Measurements from ENCODE around the gene AHDC1. TPM values are rescaled to one million over a fixed set of nuclear protein-coding genes. Genes with fewer than 3 reads are reported as not detected.
A peak's percentile ranks its signal among the peaks of the same experiment; 100 is the strongest.

Gene AHDC1
- 10 to 100 TPM; 27.1 to 83.7 TPM for total RNA-seq

- TF ChIP-seq POLR2A (IDR thresholded peaks at IDR 0.05) (peak; percentile 95), POLR2AphosphoS5 (IDR thresholded peaks at IDR 0.05) (peak; percentile 89), CTCF (IDR thresholded peaks at IDR 0.05) (peak; percentile 19 to 61 (median 48))
- peak within 1 kb of the TSS; percentile 76 to 90 for H3K4me3 ChIP-seq
- peak; percentile 94 for DNase-seq (ENCODE audit: low spot score)
- H3K27me3 ChIP-seq (replicated peaks; ENCODE audit: insufficient read depth) = no peaks in the 10 kb centered on the region
- H3K36me3 ChIP-seq = no peaks in the 10 kb centered on the region
- WGBS = under 1% methylated on average over 61 of the region's 74 CpGs
- H3K9me3 ChIP-seq = no peaks in the 10 kb centered on the region
- intact Hi-C loops (cut with DNase I) = loop anchor here (2.0 to 5.0 kb wide), 5 partner anchors 35 to 302 kb away; partner anchors contain the start of gene WASF2
- peaks cover 9% of the 10 kb centered on the region for H3K4me1 ChIP-seq (replicated peaks)
- H3K27ac ChIP-seq = peak within 1 kb of the TSS; percentile 93 to 96
These were observed at the start of gene AHDC1 for GRCh38 chr1:27603681-27604578. AHDC1 (minus strand) TSS chr1:27604144; CDS start chr1:27552115, 52,029 bp downstream.

- intact Hi-C loops (cut with DNase I) = no loop called here
- WGBS = 91% methylated on average over 5 of the region's 5 CpGs
- Histone ChIP-seq H3K9me3 (no peaks in the 10 kb centered on the region), H3K27ac (no peak overlapping the region), H3K4me3 (no peak overlapping the region), H3K36me3 (no peaks in the 10 kb centered on the region), H3K4me1 (replicated peaks) (no peaks in the 10 kb centered on the region), H3K27me3 (replicated peaks; ENCODE audit: insufficient read depth) (no peaks in the 10 kb centered on the region)
- DNase-seq (ENCODE audit: low spot score) = no peak
- no peak for TF ChIP-seq POLR2AphosphoS5 (IDR thresholded peaks at IDR 0.05)
- TF ChIP-seq CTCF (IDR thresholded peaks at IDR 0.05) = no peak
- no peak for TF ChIP-seq POLR2A (IDR thresholded peaks at IDR 0.05)
These were observed 48.3 kb upstream of the AHDC1 start for GRCh38 chr1:27652111-27652864.

- intact Hi-C loops (cut with DNase I) = no loop called here
These were observed 46.7 kb upstream of the AHDC1 start for GRCh38 chr1:27650539-27651175.

GRCh38 chr1:27650171-27650538 is 46.2 kb upstream of the AHDC1 start:
- Histone ChIP-seq H3K27me3 (replicated peaks; ENCODE audit: insufficient read depth) (no peaks in the 10 kb centered on the region), H3K4me1 (replicated peaks) (no peaks in the 10 kb centered on the region), H3K4me3 (no peak overlapping the region), H3K36me3 (no peaks in the 10 kb centered on the region), H3K9me3 (no peaks in the 10 kb centered on the region), H3K27ac (no peak overlapping the region)
- 53% methylated on average over 1 of the region's 1 CpG for WGBS
- no peak for DNase-seq (ENCODE audit: low spot score)
- TF ChIP-seq POLR2AphosphoS5 (IDR thresholded peaks at IDR 0.05) = no peak
- TF ChIP-seq POLR2A (IDR thresholded peaks at IDR 0.05) = no peak
- no peak for TF ChIP-seq CTCF (IDR thresholded peaks at IDR 0.05)
- intact Hi-C loops (cut with DNase I) = no loop called here

More at GRCh38 chr1:27650539-27651175, 46.7 kb upstream of the AHDC1 start:
- no peak overlapping the region for H3K4me3 ChIP-seq
- no peaks in the 10 kb centered on the region for H3K27me3 ChIP-seq (replicated peaks; ENCODE audit: insufficient read depth)
- no peaks in the 10 kb centered on the region for H3K36me3 ChIP-seq
- no peaks in the 10 kb centered on the region for H3K4me1 ChIP-seq (replicated peaks)
- WGBS = 34% methylated on average over 7 of the region's 7 CpGs
- no peak overlapping the region for H3K27ac ChIP-seq
- no peak for DNase-seq (ENCODE audit: low spot score)
- H3K9me3 ChIP-seq = no peaks in the 10 kb centered on the region
- TF ChIP-seq CTCF (IDR thresholded peaks at IDR 0.05) = no peak

Measured in prostate gland (tissue), 2 donors.